Hematopoietic multipotent progenitor cell (in vitro differentiated cells): Measurements from ENCODE around the gene LRP1B. TPM values are rescaled to one million over a fixed set of nuclear protein-coding genes. Genes with fewer than 3 reads are reported as not detected.

Experiments
- DNase-seq, 3 donors: peaks; one replicate each; pipeline ENCODE4 v3.0.0-alpha.2; 2011 to 2015; ENCODE audit warnings: low read depth in 2 of 3, low spot score in 2 of 3
- total RNA-seq: library from RNA; depleted of rRNA; stranded (reverse); fragments of >200 nt; gene quantifications from one replicate; pipeline ENCODE4 v1.2.3, GENCODE V29; 2012

The LRP1B gene
- total RNA-seq, 1 donor = under 0.01 TPM

GRCh38 chr2:140891614-140892212 is 1239.1 kb downstream of the LRP1B start:
- no peak for DNase-seq

DNA sequence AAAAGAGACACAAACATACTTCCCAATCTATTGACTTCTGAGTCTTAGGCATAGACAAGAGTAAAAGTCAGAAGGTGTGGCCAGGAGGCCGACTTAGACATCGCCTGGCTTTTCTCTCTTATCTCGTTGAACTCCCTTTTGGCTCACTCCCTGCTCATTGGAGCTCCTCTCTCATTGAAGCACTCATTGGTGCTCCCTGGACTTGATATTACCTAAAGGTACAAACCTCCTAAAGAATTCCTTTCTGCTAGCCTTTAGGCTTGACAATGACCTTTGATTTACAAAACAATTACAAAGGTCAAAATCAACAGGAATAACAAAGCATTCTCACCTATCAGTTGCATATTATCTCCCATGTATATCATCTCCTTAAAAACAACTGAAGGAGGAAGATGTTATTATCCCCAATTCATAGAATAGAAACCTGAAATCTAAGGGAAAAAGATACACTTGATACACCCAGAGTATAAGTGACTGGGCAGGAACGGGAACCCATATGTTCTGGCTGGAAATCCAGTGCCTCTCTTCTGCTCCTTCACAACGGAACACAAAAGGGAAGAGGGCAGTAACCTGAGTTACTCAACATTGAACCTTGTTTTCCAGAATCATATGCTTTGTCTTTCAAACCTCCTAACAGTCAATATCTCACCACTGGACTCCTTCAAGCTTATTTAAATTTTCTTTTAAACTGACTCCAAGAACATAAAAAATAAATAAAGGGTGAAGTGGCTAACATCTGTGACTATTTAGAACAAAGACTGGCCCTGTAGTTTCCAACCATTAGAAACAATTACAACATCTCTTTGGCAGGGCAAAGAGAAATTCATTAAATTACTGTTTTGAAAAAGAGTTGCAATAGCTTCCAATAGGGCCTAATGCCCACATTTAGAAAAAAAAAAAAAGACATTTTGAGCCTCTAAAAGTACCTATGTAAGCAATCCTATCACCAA is 1247.9 kb downstream of the LRP1B start:
- DNase-seq = no peak

DNA sequence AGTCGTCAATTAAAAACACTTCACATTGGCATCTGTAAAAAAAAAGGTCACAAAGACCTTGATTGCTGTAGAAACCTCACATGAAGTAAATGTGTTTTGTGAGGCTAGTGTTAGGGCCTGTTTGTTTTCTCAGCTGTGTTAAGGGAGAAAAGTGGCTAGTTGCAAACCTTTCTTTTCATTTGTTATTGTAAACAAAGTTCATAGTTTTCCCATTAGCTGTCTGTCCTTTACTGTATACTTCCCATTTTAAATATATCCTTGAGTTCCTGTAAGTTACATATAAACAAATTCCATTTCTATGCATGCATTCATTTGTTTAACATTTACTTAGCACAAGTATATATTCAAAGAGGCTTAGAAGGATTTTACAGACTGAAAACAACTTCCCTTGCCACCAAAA is 1250.2 kb downstream of the LRP1B start:
- DNase-seq = no peak

DNA sequence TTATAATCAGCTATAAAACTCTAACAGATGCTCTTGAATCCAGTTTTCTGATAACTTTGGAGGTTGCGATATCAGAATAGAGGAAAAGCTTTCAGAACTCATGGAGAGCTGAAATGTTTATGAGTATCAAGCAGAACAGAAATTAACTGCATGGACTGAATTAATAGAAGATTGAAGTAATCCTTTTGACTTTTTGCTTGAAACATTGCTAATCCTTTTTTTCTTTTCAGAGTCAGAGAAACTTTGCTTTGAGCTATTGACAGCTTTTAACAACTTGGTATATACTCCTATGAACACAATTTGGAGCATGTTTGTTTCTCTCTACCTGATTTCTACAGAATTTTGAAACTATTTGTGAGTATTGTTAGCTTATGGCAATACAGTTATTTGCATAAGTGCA is 1254.8 kb downstream of the LRP1B start:
- DNase-seq = no peak

- DNase-seq = no peak
These were observed 1256.8 kb downstream of the LRP1B start for GRCh38 chr2:140873915-140874531.

GRCh38 chr2:140869925-140870324 is 1260.9 kb downstream of the LRP1B start:
- DNase-seq = no peak

GRCh38 chr2:140869107-140869506 is 1261.7 kb downstream of the LRP1B start:
- no peak for DNase-seq

GRCh38 chr2:140865837-140866236 is 1265.0 kb downstream of the LRP1B start:
- DNase-seq = no peak

DNA sequence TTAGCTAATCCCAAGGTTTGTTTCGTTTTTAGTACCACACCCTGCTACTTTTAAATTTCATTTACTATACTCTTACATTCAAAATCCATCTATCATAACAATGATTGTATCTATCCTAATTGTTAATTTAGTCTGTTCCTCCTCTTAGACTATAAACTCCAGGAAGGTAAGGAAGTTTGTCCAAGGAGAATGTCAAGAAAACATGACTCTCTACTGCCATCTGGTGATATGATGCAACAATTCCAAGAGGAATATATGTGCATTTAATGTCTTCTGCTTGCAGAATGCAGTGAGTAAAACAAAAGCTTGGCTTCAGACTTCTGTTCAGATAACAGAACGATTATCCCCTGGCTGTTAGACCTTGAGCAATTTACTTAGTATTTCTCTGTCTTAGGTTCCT is 1267.1 kb downstream of the LRP1B start:
- peak in 2 of 3 donors; percentile 6 to 45 for DNase-seq

DNA sequence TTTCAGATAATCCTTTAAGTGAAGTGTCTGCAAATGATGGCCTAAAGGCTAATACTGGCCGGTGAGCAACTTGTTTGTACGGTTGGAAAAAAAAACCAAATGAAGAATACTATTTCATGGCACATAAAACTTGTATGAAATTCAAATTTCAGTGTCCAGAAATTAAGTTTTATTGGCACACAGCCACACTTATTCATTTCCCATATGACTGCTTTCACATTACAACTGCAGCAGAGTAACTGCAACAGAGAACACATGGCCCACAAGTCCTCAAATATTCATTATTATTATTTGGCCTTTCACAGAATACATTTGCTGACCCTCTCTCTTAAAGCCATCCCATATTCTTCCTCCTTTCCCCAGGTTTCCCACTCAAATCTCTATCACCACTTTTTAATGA is 1268.6 kb downstream of the LRP1B start:
- DNase-seq = no peak

DNA sequence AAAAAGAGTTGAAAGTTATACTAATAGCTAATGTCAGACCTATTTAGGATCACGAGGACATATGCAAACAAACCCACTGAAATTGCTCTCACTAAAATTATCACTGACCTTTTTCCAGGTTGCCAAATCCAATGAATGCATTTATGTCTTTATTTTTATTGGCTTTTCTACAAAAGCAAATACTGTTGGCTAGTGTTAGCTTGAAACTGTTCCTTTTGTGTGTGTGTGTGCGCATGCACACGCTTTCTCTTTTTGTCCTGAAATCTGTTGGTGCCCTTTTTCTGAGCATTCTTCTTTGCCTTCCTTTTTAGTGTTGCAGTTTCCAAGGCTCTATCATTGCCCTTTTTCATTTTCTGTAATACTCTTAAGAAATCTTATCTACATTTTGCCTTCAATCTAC is 1269.2 kb downstream of the LRP1B start:
- no peak for DNase-seq

DNA sequence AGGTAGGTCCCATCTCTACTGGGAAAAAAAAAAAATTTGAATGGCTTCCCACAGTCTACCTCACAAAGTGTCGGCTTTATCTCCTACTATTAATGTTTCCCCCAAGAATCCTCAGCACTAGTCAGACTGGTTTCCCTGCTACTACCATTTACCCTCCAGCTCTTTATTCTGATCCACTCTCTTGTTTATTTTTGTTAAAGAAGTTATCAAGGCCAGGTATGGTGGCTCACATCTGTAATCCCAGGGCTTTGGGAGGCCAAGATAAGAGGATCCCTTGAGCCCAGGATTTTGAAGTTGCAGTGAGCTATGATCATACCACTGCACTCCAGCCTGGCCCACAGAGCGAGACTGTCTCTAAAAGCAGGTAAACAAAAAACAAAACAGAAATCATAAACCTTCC is 1275.3 kb downstream of the LRP1B start:
- DNase-seq = no peak

DNA sequence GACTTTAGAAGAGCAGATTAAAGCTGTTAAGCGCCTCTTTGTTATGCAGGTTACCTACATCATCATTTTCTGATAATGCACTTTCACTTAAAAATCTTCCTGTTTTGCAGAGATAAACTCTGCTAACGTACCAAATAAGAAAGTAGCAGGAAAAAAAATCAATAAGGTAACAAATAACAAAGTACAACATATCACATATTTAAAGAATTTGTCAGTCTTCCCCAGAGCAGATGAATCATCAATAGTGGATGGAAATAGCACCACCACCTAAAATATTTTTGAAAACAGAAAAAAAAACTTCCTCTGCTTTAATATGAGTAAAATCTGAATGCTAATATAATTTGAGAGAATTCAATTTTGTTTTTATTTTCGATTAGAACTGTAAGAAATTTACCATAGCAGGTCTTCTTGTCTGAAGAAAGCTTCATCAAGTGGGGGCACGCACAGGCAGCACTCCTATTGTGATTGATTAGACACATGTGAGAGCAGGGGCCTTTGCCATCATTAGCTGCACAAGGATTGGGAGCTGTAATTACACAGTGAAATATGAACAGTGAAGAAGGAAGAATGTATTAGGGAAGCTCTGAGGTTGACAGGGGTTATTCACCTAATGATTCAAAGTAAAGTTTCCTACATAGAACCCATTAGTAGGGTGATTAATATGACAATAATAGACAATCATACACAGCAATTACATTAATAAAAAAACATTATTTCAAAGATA is 1279.4 kb downstream of the LRP1B start:
- no peak for DNase-seq

- DNase-seq = no peak
These were observed 1287.6 kb downstream of the LRP1B start for GRCh38 chr2:140843186-140843585.

GRCh38 chr2:140842110-140842509 is 1288.7 kb downstream of the LRP1B start:
- DNase-seq = no peak

DNA sequence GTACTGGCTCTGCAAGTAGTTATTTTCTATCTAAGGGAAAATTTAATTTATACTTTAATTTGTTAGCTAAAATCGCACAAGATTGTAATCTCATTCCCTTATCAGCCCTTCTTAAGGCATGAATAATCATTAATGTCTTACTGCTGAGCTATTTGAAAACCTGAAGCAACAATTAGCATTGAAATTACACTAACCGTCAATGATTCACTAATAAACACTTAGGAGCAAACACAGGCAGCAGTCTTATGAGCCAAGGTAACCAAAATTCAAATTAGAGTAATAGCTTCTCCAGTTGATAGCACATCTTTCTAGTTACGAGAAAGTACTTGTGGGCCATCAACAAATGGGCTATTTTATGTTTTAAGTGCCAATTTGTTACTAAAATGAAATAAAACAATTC is 1289.7 kb downstream of the LRP1B start:
- no peak for DNase-seq

DNA sequence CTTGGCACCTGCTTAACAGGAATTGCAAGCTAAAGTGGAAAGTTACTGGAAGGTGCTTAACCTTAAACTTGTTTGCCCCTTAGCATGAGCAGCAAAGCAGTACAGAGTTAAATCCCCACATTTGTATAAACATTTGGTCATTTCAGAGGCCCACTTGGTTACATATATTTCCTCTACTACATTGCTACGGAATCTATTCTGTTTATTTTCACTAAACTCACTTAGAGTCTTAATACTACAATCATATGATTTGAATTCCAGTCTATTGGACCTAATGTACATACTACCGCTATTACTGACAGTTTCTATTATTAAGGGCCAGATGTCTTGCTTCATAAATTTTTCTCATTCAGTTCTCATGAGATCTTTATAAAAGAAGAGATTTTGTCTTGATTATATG is 1294.0 kb downstream of the LRP1B start:
- no peak for DNase-seq

DNA sequence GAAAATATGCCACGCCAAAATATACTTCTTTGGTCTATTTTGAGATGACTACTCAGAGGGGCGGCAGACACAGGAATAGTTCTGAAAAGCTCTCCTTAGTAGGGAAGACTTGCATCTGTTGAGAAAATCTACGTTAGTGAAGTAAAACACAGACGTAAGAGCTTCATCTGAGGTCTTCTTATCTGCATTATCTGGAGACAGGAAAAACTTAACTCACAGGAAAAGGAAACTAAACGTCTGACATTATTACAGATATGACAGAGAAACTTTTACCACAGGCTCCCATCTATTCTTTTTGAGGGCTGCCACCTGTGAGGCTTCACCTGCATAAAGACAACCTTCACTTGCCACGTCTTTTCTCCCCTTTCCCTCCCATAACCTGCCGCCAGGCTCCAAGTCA is 1295.7 kb downstream of the LRP1B start:
- no peak for DNase-seq

GRCh38 chr2:140814141-140814540 is 1316.7 kb downstream of the LRP1B start:
- DNase-seq = no peak

GRCh38 chr2:140808820-140809219 is 1322.0 kb downstream of the LRP1B start:
- DNase-seq = no peak

DNA sequence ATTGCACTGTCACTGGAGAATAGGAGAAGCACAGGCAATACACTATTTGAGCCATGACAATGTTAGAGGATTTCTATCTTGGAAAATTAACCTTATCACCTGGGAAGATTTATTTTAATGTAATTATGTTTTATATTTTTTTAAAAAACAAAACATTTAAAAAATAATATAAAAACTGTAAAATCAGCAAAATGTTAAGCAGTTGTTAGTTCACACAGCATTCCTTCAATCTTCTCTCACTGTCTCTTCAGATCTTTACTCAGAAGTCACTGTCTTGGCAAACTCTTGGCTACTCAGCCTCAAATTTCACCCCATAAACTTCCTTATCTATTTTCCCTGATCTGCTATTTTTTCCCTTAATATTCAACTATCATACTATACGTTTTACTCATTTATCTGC is 1322.6 kb downstream of the LRP1B start:
- no peak for DNase-seq
